ENCODE results near the gene RXYLT1.

DNA sequence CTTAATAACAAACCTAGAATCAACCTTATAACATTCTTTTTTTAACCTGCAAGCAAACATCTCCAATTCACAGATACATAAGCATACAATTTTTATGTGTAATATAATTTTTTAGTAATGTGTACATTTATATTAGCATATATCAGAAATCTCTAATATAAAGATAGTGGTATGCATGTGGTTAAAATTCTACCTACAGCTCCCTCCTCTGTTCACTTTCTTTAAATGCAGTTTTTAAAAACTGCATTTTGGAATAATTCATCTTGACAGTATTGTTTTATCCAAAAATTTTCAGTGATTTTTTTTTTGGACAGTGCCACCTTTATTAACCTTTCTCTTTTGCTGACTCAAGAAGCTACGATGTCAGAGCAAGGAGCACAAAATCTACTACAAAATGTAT is 13.2 kb upstream of the RXYLT1 start:
- TF ChIP-seq, protein P1, sequence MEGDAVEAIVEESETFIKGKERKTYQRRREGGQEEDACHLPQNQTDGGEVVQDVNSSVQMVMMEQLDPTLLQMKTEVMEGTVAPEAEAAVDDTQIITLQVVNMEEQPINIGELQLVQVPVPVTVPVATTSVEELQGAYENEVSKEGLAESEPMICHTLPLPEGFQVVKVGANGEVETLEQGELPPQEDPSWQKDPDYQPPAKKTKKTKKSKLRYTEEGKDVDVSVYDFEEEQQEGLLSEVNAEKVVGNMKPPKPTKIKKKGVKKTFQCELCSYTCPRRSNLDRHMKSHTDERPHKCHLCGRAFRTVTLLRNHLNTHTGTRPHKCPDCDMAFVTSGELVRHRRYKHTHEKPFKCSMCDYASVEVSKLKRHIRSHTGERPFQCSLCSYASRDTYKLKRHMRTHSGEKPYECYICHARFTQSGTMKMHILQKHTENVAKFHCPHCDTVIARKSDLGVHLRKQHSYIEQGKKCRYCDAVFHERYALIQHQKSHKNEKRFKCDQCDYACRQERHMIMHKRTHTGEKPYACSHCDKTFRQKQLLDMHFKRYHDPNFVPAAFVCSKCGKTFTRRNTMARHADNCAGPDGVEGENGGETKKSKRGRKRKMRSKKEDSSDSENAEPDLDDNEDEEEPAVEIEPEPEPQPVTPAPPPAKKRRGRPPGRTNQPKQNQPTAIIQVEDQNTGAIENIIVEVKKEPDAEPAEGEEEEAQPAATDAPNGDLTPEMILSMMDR (IDR thresholded peaks at IDR 0.05): peak; percentile 26
- TF ChIP-seq EZH2phosphoT487 (IDR thresholded peaks at IDR 0.05) (no peak), EZH2 (IDR thresholded peaks at IDR 0.05) (no peak)

Data from neural progenitor cell (in vitro differentiated cells).